ENCODE data around the gene ZSWIM6. TPM values are rescaled to one million over a fixed set of nuclear protein-coding genes. Genes with fewer than 3 reads are reported as not detected.

Gene ZSWIM6
- total RNA-seq, 1 donor from 2014 or later, result 6.6 TPM

GRCh38 chr5:61455179-61456006 lies 123.3 kb downstream of the ZSWIM6 start:
- DNase-seq (no peak), ATAC-seq (ENCODE audit: poor library complexity) (no peak)
- intact Hi-C loops (cut with DNase I), result no loop called here

- DNase-seq (no peak), ATAC-seq (ENCODE audit: poor library complexity) (no peak)
- intact Hi-C loops (cut with DNase I), result no loop called here
Measured at GRCh38 chr5:61460471-61460870, 128.4 kb downstream of the ZSWIM6 start.

- intact Hi-C loops (cut with DNase I), result no loop called here
- DNase-seq (no peak), ATAC-seq (ENCODE audit: poor library complexity) (no peak)
Measured at GRCh38 chr5:61461417-61461816, 129.4 kb downstream of the ZSWIM6 start.

GRCh38 chr5:61461926-61462325 lies 129.9 kb downstream of the ZSWIM6 start:
- intact Hi-C loops (cut with DNase I), result no loop called here
- ATAC-seq (ENCODE audit: poor library complexity) (no peak), DNase-seq (no peak)

GRCh38 chr5:61463596-61463995 lies 131.5 kb downstream of the ZSWIM6 start:
- no peak for ATAC-seq (ENCODE audit: poor library complexity)
- intact Hi-C loops (cut with DNase I), result no loop called here

GRCh38 chr5:61464512-61464911 lies 132.5 kb downstream of the ZSWIM6 start:
- intact Hi-C loops (cut with DNase I), result no loop called here
- ATAC-seq (ENCODE audit: poor library complexity), result no peak
- DNase-seq, result no peak

More at GRCh38 chr5:61463596-61463995, 131.5 kb downstream of the ZSWIM6 start:
- no peak for DNase-seq

- no peak for ATAC-seq (ENCODE audit: poor library complexity)
- intact Hi-C loops (cut with DNase I), result no loop called here
- DNase-seq, result no peak
Measured at GRCh38 chr5:61465066-61465465, 133.0 kb downstream of the ZSWIM6 start.

GRCh38 chr5:61465496-61465895 lies 133.4 kb downstream of the ZSWIM6 start:
- ATAC-seq (ENCODE audit: poor library complexity) (no peak), DNase-seq (no peak)
- intact Hi-C loops (cut with DNase I), result no loop called here

GRCh38 chr5:61466017-61466416 lies 134.0 kb downstream of the ZSWIM6 start:
- intact Hi-C loops (cut with DNase I), result no loop called here
- DNase-seq, result no peak

GRCh38 chr5:61467766-61468482 lies 135.9 kb downstream of the ZSWIM6 start:
- DNase-seq (no peak), ATAC-seq (ENCODE audit: poor library complexity) (no peak)
- intact Hi-C loops (cut with DNase I), result no loop called here

More at GRCh38 chr5:61466017-61466416, 134.0 kb downstream of the ZSWIM6 start:
- no peak for ATAC-seq (ENCODE audit: poor library complexity)

GRCh38 chr5:61468483-61468865 lies 136.4 kb downstream of the ZSWIM6 start:
- DNase-seq (no peak), ATAC-seq (ENCODE audit: poor library complexity) (no peak)
- intact Hi-C loops (cut with DNase I), result no loop called here

- intact Hi-C loops (cut with DNase I), result no loop called here
- DNase-seq (no peak), ATAC-seq (ENCODE audit: poor library complexity) (no peak)
Measured at GRCh38 chr5:61471352-61471751, 139.3 kb downstream of the ZSWIM6 start.

- DNase-seq (no peak), ATAC-seq (ENCODE audit: poor library complexity) (no peak)
- intact Hi-C loops (cut with DNase I), result no loop called here
Measured at GRCh38 chr5:61472172-61472958, 140.3 kb downstream of the ZSWIM6 start.

- no peak for ATAC-seq (ENCODE audit: poor library complexity)
- intact Hi-C loops (cut with DNase I), result no loop called here
Measured at GRCh38 chr5:61474746-61475145, 142.7 kb downstream of the ZSWIM6 start.

GRCh38 chr5:61477788-61478187 lies 145.7 kb downstream of the ZSWIM6 start:
- DNase-seq, result no peak
- no peak for ATAC-seq (ENCODE audit: poor library complexity)
- intact Hi-C loops (cut with DNase I), result no loop called here

More at GRCh38 chr5:61474746-61475145, 142.7 kb downstream of the ZSWIM6 start:
- no peak for DNase-seq

- intact Hi-C loops (cut with DNase I), result no loop called here
- no peak for ATAC-seq (ENCODE audit: poor library complexity)
- no peak for DNase-seq
Measured at GRCh38 chr5:61479850-61480614, 148.0 kb downstream of the ZSWIM6 start.

GRCh38 chr5:61482980-61483379 lies 150.9 kb downstream of the ZSWIM6 start:
- intact Hi-C loops (cut with DNase I), result no loop called here
- ATAC-seq (ENCODE audit: poor library complexity) (no peak), DNase-seq (no peak)

GRCh38 chr5:61486476-61486875 lies 154.4 kb downstream of the ZSWIM6 start:
- no peak for ATAC-seq (ENCODE audit: poor library complexity)
- intact Hi-C loops (cut with DNase I), result no loop called here
- no peak for DNase-seq

GRCh38 chr5:61489574-61489973 lies 157.5 kb downstream of the ZSWIM6 start:
- no peak for DNase-seq
- no peak for ATAC-seq (ENCODE audit: poor library complexity)
- intact Hi-C loops (cut with DNase I), result no loop called here
